Fibroblast of gingiva (primary cell): ENCODE data around the gene CCZ1B.
A peak's percentile ranks its signal among the peaks of the same experiment; 100 is the strongest.
"Not testable (repeated sequence)": the region's sequence is repeated elsewhere in the genome, so short reads cannot be mapped to it uniquely, and the experiment has no call there.

Experiments used
- DNase-seq: peaks from one replicate; pipeline ENCODE4 v3.0.0-alpha.2; 2011; ENCODE audit warnings: low read depth

Gene CCZ1B

GRCh38 chr7:6831018-6831725 lies 5.1 kb upstream of the CCZ1B start:
- no peak for DNase-seq

- not testable (repeated sequence) for DNase-seq
These were observed 4.0 kb upstream of the CCZ1B start for GRCh38 chr7:6830026-6830425.

GRCh38 chr7:6829616-6830015 lies 3.5 kb upstream of the CCZ1B start:
- not testable (repeated sequence) for DNase-seq

GRCh38 chr7:6827180-6827579 lies 1.1 kb upstream of the CCZ1B start:
- DNase-seq = not testable (repeated sequence)

GRCh38 chr7:6825236-6826125 lies 594 bp downstream of the CCZ1B start:
- DNase-seq = not testable (repeated sequence)

GRCh38 chr7:6821622-6822021 lies 4.5 kb downstream of the CCZ1B start:
- not testable (repeated sequence) for DNase-seq

GRCh38 chr7:6815470-6815869 lies 10.6 kb downstream of the CCZ1B start:
- not testable (repeated sequence) for DNase-seq

GRCh38 chr7:6813011-6813410 lies 13.1 kb downstream of the CCZ1B start:
- DNase-seq = not testable (repeated sequence)

- DNase-seq = not testable (repeated sequence)
These were observed 18.1 kb downstream of the CCZ1B start for GRCh38 chr7:6807959-6808358.

- DNase-seq = not testable (repeated sequence)
These were observed 18.6 kb downstream of the CCZ1B start for GRCh38 chr7:6807393-6807918.

GRCh38 chr7:6800331-6800730 lies 25.7 kb downstream of the CCZ1B start:
- not testable (repeated sequence) for DNase-seq

GRCh38 chr7:6799887-6800286 lies 26.2 kb downstream of the CCZ1B start:
- not testable (repeated sequence) for DNase-seq

GRCh38 chr7:6798047-6798446 lies 28.0 kb downstream of the CCZ1B start:
- DNase-seq = not testable (repeated sequence)

GRCh38 chr7:6797218-6797617 lies 28.9 kb downstream of the CCZ1B start:
- DNase-seq = not testable (repeated sequence)

GRCh38 chr7:6794276-6794675 lies 31.8 kb downstream of the CCZ1B start:
- DNase-seq = not testable (repeated sequence)

GRCh38 chr7:6792113-6792872 lies 33.8 kb downstream of the CCZ1B start:
- DNase-seq = not testable (repeated sequence)

GRCh38 chr7:6789353-6789752 lies 36.7 kb downstream of the CCZ1B start:
- DNase-seq = not testable (repeated sequence)

GRCh38 chr7:6781581-6781980 lies 44.5 kb downstream of the CCZ1B start:
- DNase-seq = peak; percentile 0

GRCh38 chr7:6761186-6761585 lies 64.9 kb downstream of the CCZ1B start:
- DNase-seq = not testable (repeated sequence)

GRCh38 chr7:6753964-6754363 lies 72.1 kb downstream of the CCZ1B start, which contains the start of gene RSPH10B2:
TSS of gene RSPH10B2 (plus strand) at chr7:6754103. CDS start at chr7:6757678, 3,575 bp downstream.
- not testable (repeated sequence) for DNase-seq

GRCh38 chr7:6750173-6750572 lies 75.9 kb downstream of the CCZ1B start:
- DNase-seq = not testable (repeated sequence)

- not testable (repeated sequence) for DNase-seq
These were observed 76.7 kb downstream of the CCZ1B start for GRCh38 chr7:6749335-6749734.
